HepG2 (cell line): ENCODE results near the gene GRAP. TPM values are rescaled to one million over a fixed set of nuclear protein-coding genes. Genes with fewer than 3 reads are reported as not detected.
A peak's percentile ranks its signal among the peaks of the same experiment; 100 is the strongest.

Source experiments
- CHCHD3 ChIP-seq: sonication (generic); formaldehyde crosslinking; IDR thresholded peaks from 2 replicates; pipeline ENCODE4 v1.8.0; 2022; ENCODE audit warnings: mild to moderate bottlenecking, missing genetic modification reagents, moderate library complexity
- DMAP1 ChIP-seq: IDR thresholded peaks from 2 replicates; pipeline ENCODE4 v1.6.1; 2016
- ETV6 ChIP-seq: sonication (generic); formaldehyde crosslinking; conservative IDR thresholded peaks from 2 replicates; pipeline ENCODE4 v1.4.0; 2020; ENCODE audit warnings: missing genetic modification reagents
- GPBP1L1 ChIP-seq: sonication (generic); formaldehyde crosslinking; IDR thresholded peaks from 2 replicates; pipeline ENCODE4 v1.5.0; 2020; ENCODE audit warnings: mild to moderate bottlenecking, missing genetic modification reagents
- NKX3-1 ChIP-seq: sonication (generic); formaldehyde crosslinking; IDR thresholded peaks from 2 replicates; pipeline ENCODE4 v1.5.0; 2020; ENCODE audit warnings: missing genetic modification reagents
- PCBP2 ChIP-seq: fragments of 200-400 bp; formaldehyde crosslinking; optimal IDR thresholded peaks from 2 replicates; pipeline ENCODE3; 2018; ENCODE audit warnings: low read length, low read depth; ENCODE audit not compliant: poor library complexity, severe bottlenecking
- SMARCE1 ChIP-seq: fragments of 450-650 bp; IDR thresholded peaks from 2 replicates; pipeline ENCODE4 v1.6.1; 2017; ENCODE audit warnings: borderline replicate concordance
- SYNCRIP ChIP-seq: fragments of 200-400 bp; formaldehyde crosslinking; IDR thresholded peaks from 2 replicates; pipeline ENCODE4 v1.6.1; 2018; ENCODE audit warnings: mild to moderate bottlenecking, low read depth, low read length; ENCODE audit not compliant: insufficient read depth
- ZBTB34 ChIP-seq: sonication (generic); formaldehyde crosslinking; IDR thresholded peaks from 2 replicates; pipeline ENCODE4 v1.8.0; 2022; ENCODE audit warnings: mild to moderate bottlenecking, missing genetic modification reagents
- ZBTB40 ChIP-seq, 2 experiments: fragments of 450-650 bp in 1 of 2; sonication (generic) in 1 of 2; formaldehyde crosslinking in 1 of 2; IDR thresholded peaks; 2 replicates each; pipeline versions ENCODE4 v1.6.1 to v1.8.0; 2016 to 2022; ENCODE audit warnings: antibody characterized with exemption in 1 of 2, mild to moderate bottlenecking in 1 of 2, missing genetic modification reagents in 1 of 2
- ZNF230 ChIP-seq: sonication (generic); formaldehyde crosslinking; IDR thresholded peaks from 2 replicates; pipeline ENCODE4 v1.4.0; 2020; ENCODE audit warnings: mild to moderate bottlenecking, missing genetic modification reagents
- ZNF263 ChIP-seq: sonication (generic); formaldehyde crosslinking; IDR thresholded peaks from 2 replicates; pipeline ENCODE4 v1.4.0; 2020; ENCODE audit warnings: missing genetic modification reagents
- ZNF574 ChIP-seq: sonication (generic); formaldehyde crosslinking; IDR thresholded peaks from 2 replicates; pipeline ENCODE4 v1.4.0; 2020; ENCODE audit warnings: missing genetic modification reagents
- ZNF616 ChIP-seq: sonication (generic); formaldehyde crosslinking; IDR thresholded peaks from 2 replicates; pipeline ENCODE4 v1.5.0; 2020; ENCODE audit warnings: low read depth, mild to moderate bottlenecking, missing genetic modification reagents
- polyA plus RNA-seq, 8 experiments: library from polyadenylated mRNA; depleted of rRNA in 3 of 8; stranded (reverse) in 7 of 8; unstranded in 1 of 8; fragments of >200 nt; fragmentation: Illumina TruSeq in 4 of 8; extraction: Trizol in 4 of 8; gene quantifications; 2 replicates each; pipeline versions ENCODE4 v1.2.1 to v1.2.3, GENCODE V29; 2011 to 2016; ENCODE audit warnings: low read depth in 4 of 8, missing spikeins in 1 of 8, mixed read lengths in 1 of 8; ENCODE audit not compliant: insufficient read depth in 1 of 8
- total RNA-seq, 5 experiments: library from RNA; depleted of rRNA; stranded (reverse); fragments of >200 nt; fragmentation: Illumina TruSeq; extraction: Trizol; gene quantifications; 2 replicates each; pipeline ENCODE4 v1.2.3, GENCODE V29; 2016; ENCODE audit warnings: low read depth in 1 of 5

The GRAP gene
- total and polyA plus RNA-seq, 2 of the 13 experiments (the other 11 are each of a cell fraction or from before 2014, with no cell fraction given), result 0.77 to 1.7 TPM

GRCh38 chr17:18988546-18989173 is 58.1 kb downstream of the GRAP start (continued):
- TF ChIP-seq ZNF230 (CRISPR knock-in tag) (peak; percentile 46; the same call in 1 of the 2 replicates), PCBP2 (no peak), DMAP1 (peak; percentile 91), CHCHD3 (CRISPR knock-in tag) (no peak), SMARCE1 (no peak), SYNCRIP (no peak), ZNF616 (CRISPR knock-in tag) (peak; percentile 77; the same call in 1 of the 2 replicates), NKX3-1 (CRISPR knock-in tag) (no peak), ZBTB34 (peak; percentile 87; the same call in 1 of the 2 replicates), ZNF574 (CRISPR knock-in tag) (peak; percentile 92), ETV6 (CRISPR knock-in tag) (peak; percentile 80; the same call in 1 of the 2 replicates), ZBTB40 (IDR thresholded peaks at IDR 0.05) (no peak), ZBTB40 (CRISPR knock-in tag; IDR thresholded peaks at IDR 0.05) (peak; percentile 57; the same call in 1 of the 2 replicates), GPBP1L1 (CRISPR knock-in tag) (no peak), ZNF263 (peak; percentile 87)
